GM19351 (cell line): ENCODE results near the gene HNRNPA3.

Experiments used
- ATAC-seq: cut with Tn5 transposase; IDR thresholded peaks from one replicate; pipeline ENCODE4 v1.9.1; 2021; ENCODE audit warnings: mild to moderate bottlenecking, moderate library complexity; ENCODE audit not compliant: unreplicated experiment

Gene HNRNPA3

GRCh38 chr2:177271981-177272666 is 59.5 kb downstream of the HNRNPA3 start:
- ATAC-seq: no peak

- no peak for ATAC-seq
These were observed 60.2 kb downstream of the HNRNPA3 start for GRCh38 chr2:177272765-177273164.

GRCh38 chr2:177273408-177273807 is 60.8 kb downstream of the HNRNPA3 start:
- ATAC-seq: no peak
